Heart left ventricle (tissue), 16 donors: ENCODE measurements around the gene HPS3. TPM values are rescaled to one million over a fixed set of nuclear protein-coding genes. Genes with fewer than 3 reads are reported as not detected.

Experiments used
- ATAC-seq, 4 donors: fragments of 200-7000 bp; cut with Tn5 transposase; one replicate each; pipeline ENCODE4 v1.9.1; 2020 to 2022; ENCODE audit warnings: moderate library complexity in 4 of 4, mild to moderate bottlenecking in 3 of 4, moderate number of reproducible peaks in 1 of 4
- DNase-seq, 5 donors: peaks; one replicate each; pipeline ENCODE4 v3.0.0-alpha.2; 2020
- H3K27ac ChIP-seq, 12 donors: fragments of 200-600 bp; sonication (generic) in 4 of 12; one replicate each; pipeline versions ENCODE4 v1.5.0 to v1.8.0; 2016 to 2022; ENCODE audit warnings: mild to moderate bottlenecking in 2 of 12
- H3K27me3 ChIP-seq, 9 donors: fragments of 200-600 bp; sonication (generic) in 2 of 9; one replicate each; pipeline versions ENCODE4 v1.5.1 to v1.8.0; 2016 to 2022; ENCODE audit warnings: mild to moderate bottlenecking in 3 of 9
- H3K36me3 ChIP-seq, 9 donors: fragments of 200-600 bp; sonication (generic) in 2 of 9; one replicate each; pipeline versions ENCODE4 v1.5.0 to v1.8.0; 2018 to 2022; ENCODE audit warnings: mild to moderate bottlenecking in 2 of 9
- H3K4me1 ChIP-seq, 12 donors: fragments of 200-600 bp; sonication (generic) in 4 of 12; one replicate each; pipeline versions ENCODE4 v1.5.0 to v1.8.0; 2016 to 2022; ENCODE audit warnings: mild to moderate bottlenecking in 3 of 12
- H3K4me3 ChIP-seq, 12 donors: fragments of 200-600 bp; sonication (generic) in 4 of 12; one replicate each; pipeline versions ENCODE4 v1.5.0 to v1.8.0; 2017 to 2022; ENCODE audit warnings: mild to moderate bottlenecking in 9 of 12, moderate library complexity in 4 of 12
- H3K9me3 ChIP-seq, 12 donors: fragments of 200-600 bp; sonication (generic) in 4 of 12; one replicate each; pipeline versions ENCODE4 v1.5.0 to v1.8.0; 2016 to 2022; ENCODE audit warnings: mild to moderate bottlenecking in 1 of 12
- POLR2A ChIP-seq, 2 donors: fragments of 450-650 bp; IDR thresholded peaks; one replicate each; pipeline ENCODE4 v1.6.1; 2017; ENCODE audit warnings: antibody characterized with exemption in 2 of 2, mild to moderate bottlenecking in 2 of 2, moderate library complexity in 2 of 2
- WGBS, 4 donors: extraction: QIAGEN DNeasy Blood & Tissue Kit in 2 of 4; methylation state at CpG; one replicate each; pipeline versions ENCODE4 v1.1.5 to v1.1.7; 2013 to 2018; 5-methylcytosine and 5-hydroxymethylcytosine counted together
- intact Hi-C, 10 donors: fragments of 100-400 bp; cut with DNase I; formaldehyde crosslinking; loops; one replicate each; pipeline versions ENCODE4 v1.11.1 to v1.14.2; 2022
- polyA plus RNA-seq, 2 donors: library from polyadenylated mRNA; stranded (reverse); fragments of 200-250 nt; gene quantifications; one replicate each; pipeline ENCODE4 v1.2.3, GENCODE V29; 2013
- total RNA-seq, 9 donors: library from RNA; depleted of rRNA in 2 of 9; stranded (reverse); fragments of >200 nt in 2 of 9; fragmentation: NEBNext Ultra II Directional in 3 of 9; extraction: Animal tissue kit (Norgen Biotek cat#: 25700) in 3 of 9; gene quantifications; one replicate each; pipeline versions ENCODE4 v1.1.0 to v1.2.4, GENCODE V29; 2016 to 2023
- TF ChIP-seq, protein P1 (sequence below), 12 donors: fragments of 200-600 bp; sonication (generic) in 4 of 12; IDR thresholded peaks; one replicate each; pipeline versions ENCODE4 v1.5.0 to v1.8.0; 2018 to 2022; ENCODE audit warnings: antibody characterized with exemption in 12 of 12, mild to moderate bottlenecking in 5 of 12
- donor health status: ischemic (EF 13 %, LVEDD 7.1; RV severe dilation, severe dysfunction).
- donor health status: healthy with polysubstance abuse.
- donor health status: DM: no; HTN: yes; CAD: no.
- donor health status: DM: no; HTN: no; CAD: no.
- donor health status: ischemic (EF 25% LVEDD 6.9; RV normal size, moderate dysfunction).
- donor health status: ischemic (EF 25% LVEDD 5.7; RV mildly dilated, moderate dysfunction).
- donor health status: healthy.
- donor health status: DM: yes; HTN: yes; CAD: no.
- donor health status: ischemic (EF 35%, LVEDD 5.7; RV mildly dilated, moderate dysfunction).
- donor health status: nonischemic (EF 11% LVEDD 7.7; RV severe dilation, severe dysfunction).
- donor health status: DM: yes; HTN: yes; CAD: no.
- donor health status: PGD.
- donor health status: ischemic (EF 29% LVEDD 5.4; RV normal size, mild dysfunction).
- donor health status: nonischemic (EF 23%, LVEDD 6.1; RV moderate dilation, normal function).

HPS3 gene
- total and polyA plus RNA-seq, 11 donors: 3.0 to 15.6 (median 6.0) TPM

DNA sequence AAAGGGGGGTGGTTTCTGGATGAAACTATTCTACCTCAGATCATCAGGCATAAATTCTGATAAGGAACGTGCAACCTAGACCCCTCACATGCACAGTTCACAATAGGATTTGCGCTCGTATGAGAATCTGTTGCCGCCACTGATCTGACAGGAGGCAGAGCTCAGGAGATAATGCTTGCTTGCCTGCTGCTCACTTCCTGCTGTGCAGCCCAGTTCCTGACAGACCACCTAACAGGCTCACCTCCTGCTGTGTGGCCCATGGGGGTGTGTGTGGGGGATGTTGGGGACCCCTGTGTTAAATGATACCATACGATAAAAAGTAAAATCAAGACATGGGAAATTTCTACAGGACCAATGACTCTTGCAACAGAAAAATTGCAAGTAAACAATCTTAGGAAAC, 68.2 kb downstream of the HPS3 start:
- intact Hi-C loops: no loop called here
- H3K27me3 ChIP-seq: no peaks in the 10 kb centered on the region
- WGBS, 4 donors: 13 to 25% (median 24%) methylated on average over 5 of the region's 5 CpGs

DNA sequence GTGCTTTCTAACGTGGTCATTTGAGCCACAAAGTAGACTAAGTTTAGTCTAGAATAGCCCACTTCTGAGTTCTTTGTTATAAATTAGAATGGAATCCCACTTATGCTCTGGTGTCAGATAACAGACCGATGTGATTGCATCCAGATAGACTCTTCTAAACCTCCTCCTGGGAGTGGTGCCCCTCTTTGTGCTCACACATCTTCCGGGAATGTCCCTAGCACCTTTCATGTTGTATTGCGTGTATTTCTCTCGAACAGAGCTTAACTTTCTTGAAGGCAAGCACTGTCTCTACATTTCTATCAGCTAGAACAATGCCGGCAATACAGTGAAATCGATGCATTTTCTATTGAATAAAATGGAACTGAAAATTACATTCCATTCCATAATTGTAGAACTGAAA, 69.2 kb downstream of the HPS3 start:
- DNase-seq: no peak
- ATAC-seq: no peak
- Histone ChIP-seq H3K9me3 (no peaks in the 10 kb centered on the region), H3K27me3 (no peaks in the 10 kb centered on the region), H3K4me1 (peaks cover 0 to 4% (median 0%) of the 10 kb centered on the region in 12 donors), H3K27ac (no peak overlapping the region), H3K4me3 (no peak overlapping the region), H3K36me3 (no peaks in the 10 kb centered on the region)
- intact Hi-C loops: no loop called here
- 60 to 73% (median 66%) methylated on average over 7 of the region's 7 CpGs for WGBS, 4 donors
- TF ChIP-seq, protein P1, sequence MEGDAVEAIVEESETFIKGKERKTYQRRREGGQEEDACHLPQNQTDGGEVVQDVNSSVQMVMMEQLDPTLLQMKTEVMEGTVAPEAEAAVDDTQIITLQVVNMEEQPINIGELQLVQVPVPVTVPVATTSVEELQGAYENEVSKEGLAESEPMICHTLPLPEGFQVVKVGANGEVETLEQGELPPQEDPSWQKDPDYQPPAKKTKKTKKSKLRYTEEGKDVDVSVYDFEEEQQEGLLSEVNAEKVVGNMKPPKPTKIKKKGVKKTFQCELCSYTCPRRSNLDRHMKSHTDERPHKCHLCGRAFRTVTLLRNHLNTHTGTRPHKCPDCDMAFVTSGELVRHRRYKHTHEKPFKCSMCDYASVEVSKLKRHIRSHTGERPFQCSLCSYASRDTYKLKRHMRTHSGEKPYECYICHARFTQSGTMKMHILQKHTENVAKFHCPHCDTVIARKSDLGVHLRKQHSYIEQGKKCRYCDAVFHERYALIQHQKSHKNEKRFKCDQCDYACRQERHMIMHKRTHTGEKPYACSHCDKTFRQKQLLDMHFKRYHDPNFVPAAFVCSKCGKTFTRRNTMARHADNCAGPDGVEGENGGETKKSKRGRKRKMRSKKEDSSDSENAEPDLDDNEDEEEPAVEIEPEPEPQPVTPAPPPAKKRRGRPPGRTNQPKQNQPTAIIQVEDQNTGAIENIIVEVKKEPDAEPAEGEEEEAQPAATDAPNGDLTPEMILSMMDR (IDR thresholded peaks at IDR 0.05): no peak
- no peak for TF ChIP-seq POLR2A (IDR thresholded peaks at IDR 0.05)

More for the DNA sequence above, 68.2 kb downstream of the HPS3 start:
- no peaks in the 10 kb centered on the region for H3K36me3 ChIP-seq
- H3K4me1 ChIP-seq: peaks cover 0 to 3% (median 0%) of the 10 kb centered on the region in 12 donors
- TF ChIP-seq POLR2A (IDR thresholded peaks at IDR 0.05): no peak
- TF ChIP-seq, protein P1 (IDR thresholded peaks at IDR 0.05): no peak
- H3K9me3 ChIP-seq: no peaks in the 10 kb centered on the region
- H3K27ac ChIP-seq: no peak overlapping the region
- H3K4me3 ChIP-seq: peak overlapping the region in 5 of 12 donors; percentile 2 to 40 (median 29)
- DNase-seq: no peak
- ATAC-seq: no peak

DNA sequence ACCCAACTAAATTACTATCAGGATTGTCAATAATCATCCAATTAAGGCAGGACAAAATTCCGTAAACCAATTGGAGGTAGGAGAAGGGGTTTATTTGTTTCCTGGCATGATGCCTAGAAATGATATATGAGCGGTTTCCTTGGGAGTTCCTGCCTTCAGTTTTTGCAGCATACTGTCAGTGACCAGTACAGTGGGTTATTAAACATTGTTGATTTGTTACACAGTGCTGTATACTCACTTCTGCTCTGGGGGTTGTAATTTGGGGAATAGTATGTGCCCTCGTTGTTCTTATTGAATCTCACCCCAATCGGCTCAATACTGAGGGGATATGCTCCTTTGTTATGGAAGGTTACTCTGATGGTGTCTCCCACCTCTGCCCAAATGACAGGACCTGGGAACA, 70.0 kb downstream of the HPS3 start:
- peaks cover 0 to 8% (median 0%) of the 10 kb centered on the region in 12 donors for H3K4me1 ChIP-seq
- DNase-seq (no peak), ATAC-seq (no peak)
- H3K4me3 ChIP-seq: no peak overlapping the region
- intact Hi-C loops: no loop called here
- TF ChIP-seq, protein P1 (IDR thresholded peaks at IDR 0.05): no peak
- TF ChIP-seq POLR2A (IDR thresholded peaks at IDR 0.05): no peak
- WGBS, 4 donors: 36 to 44% (median 38%) methylated on average over 4 of the region's 4 CpGs
- H3K27me3 ChIP-seq: no peaks in the 10 kb centered on the region
- no peaks in the 10 kb centered on the region for H3K9me3 ChIP-seq
- H3K27ac ChIP-seq: no peak overlapping the region
- H3K36me3 ChIP-seq: no peaks in the 10 kb centered on the region

DNA sequence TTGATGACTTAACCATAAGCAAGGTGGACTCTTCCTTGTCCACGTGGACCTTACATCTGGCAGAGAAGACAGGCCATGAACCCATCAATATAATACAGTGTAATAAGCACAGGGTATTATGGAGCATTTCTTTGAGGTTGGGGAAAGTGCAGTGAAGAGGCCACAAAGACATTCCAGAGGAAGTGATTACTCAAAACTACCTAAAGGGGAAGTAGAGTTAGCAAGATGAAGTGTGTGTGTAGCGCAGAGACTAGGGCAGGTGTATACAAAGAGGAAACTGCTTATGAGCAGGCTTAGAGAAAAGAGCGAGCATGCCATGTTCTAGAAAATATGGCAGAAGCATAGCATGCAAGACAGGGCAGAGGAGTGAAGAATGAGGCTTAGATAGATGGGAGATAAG, 74.3 kb downstream of the HPS3 start:
- H3K4me1 ChIP-seq: peaks cover 0 to 8% (median 0%) of the 10 kb centered on the region in 12 donors
- TF ChIP-seq POLR2A (IDR thresholded peaks at IDR 0.05): no peak
- TF ChIP-seq, protein P1 (IDR thresholded peaks at IDR 0.05): no peak
- H3K27ac ChIP-seq: no peak overlapping the region
- intact Hi-C loops: no loop called here
- no peak overlapping the region for H3K4me3 ChIP-seq
- no peaks in the 10 kb centered on the region for H3K27me3 ChIP-seq
- H3K36me3 ChIP-seq: no peaks in the 10 kb centered on the region
- no peaks in the 10 kb centered on the region for H3K9me3 ChIP-seq
- no peak for DNase-seq
- peak in 1 of 4 donors; percentile 24 for ATAC-seq
- WGBS, 4 donors: 80 to 87% (median 83%) methylated on average over 3 of the region's 3 CpGs
